ENCODE results near the gene CDKN2A.

CDKN2A gene

DNA sequence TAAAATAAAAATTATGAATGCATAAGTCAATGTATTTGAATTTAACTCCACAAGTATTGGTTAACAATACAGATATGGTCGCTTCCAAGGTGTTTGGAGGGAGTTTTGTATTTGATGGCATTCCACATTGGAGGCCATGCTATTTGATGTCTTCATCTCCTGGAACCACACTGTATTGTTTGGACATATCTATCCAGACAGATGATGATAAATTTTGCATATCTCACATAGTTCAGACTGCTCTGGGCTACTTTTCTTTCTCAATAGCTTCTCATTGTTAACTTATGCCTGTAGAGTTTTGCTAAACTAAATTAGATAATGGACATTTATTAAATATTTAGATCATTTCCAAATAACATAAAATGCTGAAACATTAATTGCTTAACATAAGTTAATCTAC, 58.0 kb downstream of the CDKN2A start:
- DNase-seq: no peak

DNA sequence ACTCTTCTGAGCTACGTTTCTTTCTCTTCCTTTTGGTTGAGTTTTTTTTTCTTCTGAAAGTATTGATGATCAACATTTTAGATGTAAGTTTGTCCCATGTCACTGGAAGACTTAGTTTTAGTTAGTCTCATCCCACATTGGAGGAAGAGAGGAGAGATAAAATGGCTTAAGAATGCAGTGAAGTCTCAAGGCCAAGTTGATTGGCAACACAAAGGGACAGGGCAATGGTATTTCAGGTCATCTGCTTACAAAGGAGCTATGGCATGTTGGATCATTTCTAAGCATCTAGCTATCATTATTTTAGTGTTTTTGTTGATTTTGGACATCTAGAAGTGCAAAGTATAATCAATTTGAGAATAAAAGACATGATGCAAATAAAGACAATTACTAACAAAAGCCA, 58.6 kb downstream of the CDKN2A start:
- no peak for DNase-seq

DNA sequence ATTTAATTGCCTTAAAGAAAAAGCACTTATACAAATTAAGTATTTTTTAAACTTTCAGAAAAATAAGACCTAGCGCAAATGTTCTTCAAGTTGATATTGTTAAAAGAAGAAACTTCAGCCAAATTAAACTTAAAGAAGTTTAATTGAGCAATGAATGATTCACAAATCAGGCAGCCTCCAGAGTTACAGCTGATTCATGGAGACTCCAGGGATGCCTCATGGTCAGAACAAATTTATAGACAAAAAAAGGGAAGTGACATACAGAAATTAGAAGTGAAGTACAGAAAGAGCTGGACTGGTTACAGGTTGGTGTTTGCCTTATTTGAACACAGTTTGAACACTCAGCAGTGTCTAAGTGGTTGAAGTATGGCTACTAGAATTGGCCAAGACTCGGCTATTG, 60.3 kb downstream of the CDKN2A start:
- no peak for DNase-seq

DNA sequence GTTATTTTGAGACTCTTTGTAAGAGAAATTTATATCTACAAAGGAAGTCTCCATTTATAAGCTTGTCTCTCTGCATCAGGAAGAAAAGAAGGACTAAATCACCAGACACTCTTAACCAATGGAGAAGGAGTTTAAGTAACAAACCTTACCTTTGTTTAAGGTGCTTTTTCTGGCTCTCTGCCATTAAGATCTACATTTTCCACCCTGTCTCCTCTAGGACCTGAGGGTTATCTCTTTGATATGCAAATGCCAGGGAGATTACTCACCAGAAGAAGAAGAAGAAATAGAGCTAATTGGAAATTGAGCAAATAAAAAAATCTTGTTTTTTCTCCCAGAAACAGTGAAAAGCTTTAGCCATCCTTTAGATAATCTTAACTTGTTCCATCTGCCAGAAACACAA, 60.9 kb downstream of the CDKN2A start:
- DNase-seq: no peak

DNA sequence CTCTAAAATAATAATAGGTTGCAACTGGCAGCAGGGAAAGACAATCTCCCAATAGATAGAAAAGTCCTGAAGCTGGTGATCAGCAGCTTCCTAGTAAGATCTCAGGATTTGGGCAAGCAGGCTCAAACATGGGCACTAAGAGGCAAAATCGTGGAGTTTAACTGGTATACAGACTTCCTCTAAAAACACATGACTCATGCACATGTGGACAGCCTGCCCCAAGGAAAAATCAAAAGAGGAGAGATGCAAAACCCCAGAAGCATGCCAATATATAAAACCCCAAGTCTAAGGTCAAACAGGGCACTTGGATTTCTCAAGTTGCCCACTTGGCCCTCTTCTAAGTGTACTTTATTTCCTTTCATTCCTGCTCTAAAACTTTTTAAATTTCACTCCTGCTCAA, 62.8 kb downstream of the CDKN2A start:
- no peak for DNase-seq

DNA sequence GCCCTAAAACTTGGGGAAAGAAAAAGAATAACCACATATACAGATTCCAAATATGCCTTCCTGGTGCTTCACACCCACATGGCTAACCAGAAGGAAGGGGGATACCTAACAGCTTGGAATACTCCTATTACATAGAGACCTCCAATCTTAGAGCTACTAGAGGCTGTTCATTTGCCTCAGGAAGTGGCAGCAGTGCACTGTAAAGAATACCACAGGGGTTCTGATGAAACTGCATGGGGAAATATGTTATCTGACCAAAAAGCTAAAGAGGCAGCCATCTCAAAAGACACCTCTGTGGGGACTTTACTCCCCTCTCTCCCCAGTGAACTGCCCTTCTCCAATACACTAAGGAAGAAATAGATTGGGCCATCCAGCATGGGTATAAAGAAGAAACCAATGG, 66.4 kb downstream of the CDKN2A start:
- no peak for DNase-seq

DNA sequence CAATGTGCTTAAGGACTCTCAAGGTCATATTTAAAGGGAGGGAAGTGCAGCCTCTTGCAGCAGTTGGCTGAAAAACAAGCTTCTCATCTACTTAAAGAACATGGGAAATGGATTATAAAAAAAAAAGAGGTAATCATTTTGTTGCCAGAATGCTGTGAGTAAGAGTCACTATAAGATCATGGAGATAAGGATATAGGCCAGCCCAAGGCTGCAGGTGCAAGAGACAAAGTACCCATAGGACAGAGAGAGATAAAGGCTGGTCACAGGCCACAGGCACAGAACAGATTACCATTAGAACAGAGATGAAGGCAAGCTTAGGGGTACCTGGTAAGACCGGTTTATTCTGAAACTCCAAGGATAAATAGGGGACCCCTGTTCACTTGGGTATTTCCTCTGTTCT, 70.5 kb downstream of the CDKN2A start:
- no peak for DNase-seq

DNA sequence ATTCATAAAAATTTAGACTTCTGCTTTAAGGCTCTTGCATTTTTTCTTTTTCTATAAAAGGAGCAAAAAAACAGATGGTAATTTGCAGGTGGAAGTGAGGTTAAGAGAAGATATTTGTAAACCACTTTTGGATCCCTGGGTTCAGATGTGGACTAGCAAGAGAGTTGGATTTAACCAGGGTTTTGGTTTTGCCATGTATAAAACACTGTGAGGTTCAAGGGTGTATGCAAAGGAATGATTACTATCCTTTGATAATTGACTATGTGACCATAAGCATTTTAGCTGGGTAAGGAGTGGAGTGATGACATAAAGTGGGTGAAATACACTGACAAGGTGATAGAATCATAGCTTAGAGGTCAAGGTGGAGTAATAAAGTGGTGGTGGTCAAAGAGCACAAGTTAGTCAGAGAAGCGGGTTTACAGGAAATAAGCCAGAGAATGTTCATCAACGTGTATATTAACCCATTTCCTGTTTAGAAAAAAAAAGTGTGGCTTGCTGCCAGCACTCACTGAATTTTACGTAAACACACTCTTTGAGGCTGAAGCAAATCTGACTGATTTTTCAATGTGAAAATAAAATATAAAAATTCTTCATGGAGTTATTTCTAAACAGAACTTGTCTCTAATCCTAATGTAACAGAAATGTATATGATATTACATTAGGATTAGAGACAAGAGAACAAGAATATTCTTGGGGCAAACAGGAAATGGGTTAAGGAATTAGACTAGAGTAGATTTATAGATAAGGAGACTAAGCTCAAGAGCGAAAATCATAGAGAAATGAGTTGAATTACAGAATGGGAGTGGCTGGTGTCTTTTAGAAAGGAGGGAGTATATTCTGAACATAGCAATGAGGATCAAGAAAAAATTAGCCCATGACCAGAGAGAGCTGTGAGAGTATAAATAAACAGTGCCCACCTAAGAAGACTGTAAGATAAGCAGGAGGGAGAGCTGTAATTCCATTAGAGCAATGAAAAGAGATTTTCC, 74.5 kb downstream of the CDKN2A start:
- DNase-seq: peak; percentile 67
